Spleen (tissue), 11 donors: ENCODE data around the gene ZCCHC8. TPM values are rescaled to one million over a fixed set of nuclear protein-coding genes. Genes with fewer than 3 reads are reported as not detected.
"Not testable (repeated sequence)": the region's sequence is repeated elsewhere in the genome, so short reads cannot be mapped to it uniquely, and the experiment has no call there.

ENCODE experiments used
- DNase-seq: peaks from one replicate; pipeline ENCODE4 v3.0.0-alpha.2; 2020
- H3K27ac ChIP-seq, 8 donors: fragments of 200-600 bp; sonication (generic) in 7 of 8; 1 replicate in 4 of 8; 2 replicates in 4 of 8; pipeline versions ENCODE4 v1.5.0 to v1.8.0; 2016 to 2021; ENCODE audit warnings: inconsistent platforms in 4 of 8, mild to moderate bottlenecking in 4 of 8, moderate library complexity in 1 of 8
- H3K27me3 ChIP-seq, 7 donors: fragments of 200-600 bp; sonication (generic) in 6 of 7; replicated peaks in 1 of 7; 1 replicate in 4 of 7; 2 replicates in 3 of 7; pipeline versions ENCODE4 v1.5.0 to v1.8.0; 2016 to 2021; ENCODE audit warnings: inconsistent platforms in 3 of 7, mild to moderate bottlenecking in 1 of 7
- H3K36me3 ChIP-seq, 6 donors: fragments of 200-600 bp; sonication (generic) in 5 of 6; 1 replicate in 4 of 6; 2 replicates in 2 of 6; pipeline versions ENCODE4 v1.5.0 to v1.8.0; 2016 to 2021; ENCODE audit warnings: inconsistent platforms in 2 of 6
- H3K4me1 ChIP-seq, 6 donors: fragments of 200-600 bp; sonication (generic) in 5 of 6; 1 replicate in 3 of 6; 2 replicates in 3 of 6; pipeline versions ENCODE4 v1.5.0 to v1.8.0; 2016 to 2021; ENCODE audit warnings: inconsistent platforms in 3 of 6
- H3K4me3 ChIP-seq, 8 donors: fragments of 200-600 bp; sonication (generic) in 7 of 8; 1 replicate in 4 of 8; 2 replicates in 4 of 8; pipeline versions ENCODE4 v1.5.0 to v1.8.0; 2016 to 2021; ENCODE audit warnings: inconsistent platforms in 4 of 8, mild to moderate bottlenecking in 4 of 8, moderate library complexity in 2 of 8
- H3K9me3 ChIP-seq, 8 donors: fragments of 200-600 bp; sonication (generic) in 7 of 8; 1 replicate in 4 of 8; 2 replicates in 4 of 8; pipeline versions ENCODE4 v1.5.0 to v1.8.0; 2016 to 2021; ENCODE audit warnings: inconsistent platforms in 4 of 8
- CTCF ChIP-seq, 11 experiments: fragments of 200-600 bp in 7 of 11; fragments of 450-650 bp in 4 of 11; sonication (generic) in 4 of 11; IDR thresholded peaks in 8 of 11; conservative IDR thresholded peaks in 3 of 11; 1 replicate in 7 of 11; 2 replicates in 4 of 11; pipeline versions ENCODE4 v1.4.0 to v1.8.0; 2016 to 2021; ENCODE audit warnings: antibody characterized with exemption in 11 of 11, inconsistent platforms in 4 of 11, mild to moderate bottlenecking in 1 of 11
- POLR2A ChIP-seq, 3 donors: fragments of 450-650 bp; IDR thresholded peaks; one replicate each; pipeline ENCODE4 v1.5.1; 2017; ENCODE audit warnings: antibody characterized with exemption in 3 of 3, mild to moderate bottlenecking in 1 of 3
- POLR2AphosphoS5 ChIP-seq, 3 donors: sonication (generic); formaldehyde crosslinking; IDR thresholded peaks; one replicate each; pipeline ENCODE4 v1.5.1; 2017; ENCODE audit warnings: antibody characterized with exemption in 3 of 3
- WGBS, 5 donors: extraction: QIAGEN DNeasy Blood & Tissue Kit in 3 of 5; methylation state at CpG; one replicate each; pipeline versions ENCODE4 v1.1.5 to v1.1.7; 2013 to 2018; 5-methylcytosine and 5-hydroxymethylcytosine counted together
- intact Hi-C: fragments of 100-400 bp; cut with DNase I; formaldehyde crosslinking; loops from one replicate; pipeline ENCODE4 v1.15.0; 2023; ENCODE audit warnings: low total_unique reads
- polyA plus RNA-seq, 3 donors: library from polyadenylated mRNA; stranded (reverse); fragments of 200-250 nt; gene quantifications; one replicate each; pipeline ENCODE4 v1.2.1, GENCODE V29; 2013
- total RNA-seq, 7 donors: library from RNA; depleted of rRNA in 3 of 7; stranded (reverse); fragments of >200 nt in 3 of 7; fragmentation: NEBNext Ultra II Directional in 4 of 7; extraction: Animal tissue kit (Norgen Biotek cat#: 25700) in 4 of 7; gene quantifications; one replicate each; pipeline versions ENCODE4 v1.1.0 to v1.2.1, GENCODE V29; 2016 to 2021
- donor health status: healthy with polysubstance abuse.
- donor health status: DM: no; HTN: no; CAD: no; lungs with moderate emphysema.
- donor health status: DM: no; HTN: no; CAD: no.
- donor health status: Bipolar disorder and iron deficiency.
- donor health status: healthy.
- donor health status: DM: no; HTN: no; CAD: no.
- donor health status: DM: yes; HTN: yes; CAD: no.

ZCCHC8 gene
- total and polyA plus RNA-seq, 10 donors, result 20.6 to 37.1 (median 29.4) TPM

- H3K27ac ChIP-seq, result no peak overlapping the region
- no peak for DNase-seq
- peaks cover 0 to 67% (median 64%) of the 10 kb centered on the region in 6 donors for H3K36me3 ChIP-seq
- H3K9me3 ChIP-seq, result no peaks in the 10 kb centered on the region
- peaks cover 0 to 12% (median 9%) of the 10 kb centered on the region in 6 donors for H3K4me1 ChIP-seq
- 82 to 88% (median 85%) methylated on average over 19 of the region's 19 CpGs for WGBS, 5 donors
- TF ChIP-seq POLR2AphosphoS5 (IDR thresholded peaks at IDR 0.05) (no peak), CTCF (IDR thresholded peaks at IDR 0.05 in 8 of 11, conservative IDR thresholded peaks at IDR 0.05 in 3 of 11) (no peak), POLR2A (IDR thresholded peaks at IDR 0.05) (no peak)
- intact Hi-C loops, result no loop called here
- H3K4me3 ChIP-seq, result no peak overlapping the region
- no peaks in the 10 kb centered on the region for H3K27me3 ChIP-seq
Measured at GRCh38 chr12:122473543-122474323, 27.0 kb downstream of the ZCCHC8 start.

GRCh38 chr12:122471324-122472226 is 29.2 kb downstream of the ZCCHC8 start:
- TF ChIP-seq POLR2AphosphoS5 (IDR thresholded peaks at IDR 0.05) (no peak), POLR2A (IDR thresholded peaks at IDR 0.05) (no peak), CTCF (IDR thresholded peaks at IDR 0.05 in 8 of 11, conservative IDR thresholded peaks at IDR 0.05 in 3 of 11) (peak; percentile 62 to 85 (median 80))
- H3K36me3 ChIP-seq, result peaks cover 0 to 45% (median 43%) of the 10 kb centered on the region in 6 donors
- peaks cover 0 to 12% (median 9%) of the 10 kb centered on the region in 6 donors for H3K4me1 ChIP-seq
- H3K27me3 ChIP-seq, result no peaks in the 10 kb centered on the region
- intact Hi-C loops, result loop anchor here (2.0 kb wide), 1 partner anchor 73 kb away; no protein-coding TSS in a partner anchor
- no peak for DNase-seq
- no peak overlapping the region for H3K4me3 ChIP-seq
- no peaks in the 10 kb centered on the region for H3K9me3 ChIP-seq
- WGBS, 5 donors, result 51 to 57% (median 53%) methylated on average over 3 of the region's 3 CpGs
- peak overlapping the region in 5 of 8 donors; percentile 6 to 44 (median 30) for H3K27ac ChIP-seq

- not testable (repeated sequence) for H3K27me3 ChIP-seq, DNase-seq, H3K9me3 ChIP-seq, H3K27ac ChIP-seq, H3K4me3 ChIP-seq
- intact Hi-C loops, result loop anchor here (2.0 kb wide), 1 partner anchor 72 kb away; no protein-coding TSS in a partner anchor
- Histone ChIP-seq H3K36me3 (peaks cover 0 to 35% (median 33%) of the 10 kb centered on the region in 6 donors), H3K4me1 (peaks cover 0 to 12% (median 9%) of the 10 kb centered on the region in 6 donors)
- 94 to 98% (median 96%) methylated on average over 7 of the region's 7 CpGs for WGBS, 5 donors
Measured at GRCh38 chr12:122470576-122470975, 30.2 kb downstream of the ZCCHC8 start.

- Histone ChIP-seq H3K36me3 (peaks cover 0 to 28% (median 25%) of the 10 kb centered on the region in 6 donors), H3K4me1 (peaks cover 0 to 12% (median 9%) of the 10 kb centered on the region in 6 donors)
- not testable (repeated sequence) for H3K9me3 ChIP-seq, H3K27ac ChIP-seq, H3K4me3 ChIP-seq, H3K27me3 ChIP-seq
- WGBS, 5 donors, result 82 to 93% (median 90%) methylated on average over 4 to 6 of the region's 6 CpGs
- intact Hi-C loops, result loop anchor here (2.0 kb wide), 1 partner anchor 71 kb away; no protein-coding TSS in a partner anchor
- DNase-seq, result peak; percentile 6
Measured at GRCh38 chr12:122469856-122470255, 30.9 kb downstream of the ZCCHC8 start.
